ENCODE data around the gene GALNT4.

DNA sequence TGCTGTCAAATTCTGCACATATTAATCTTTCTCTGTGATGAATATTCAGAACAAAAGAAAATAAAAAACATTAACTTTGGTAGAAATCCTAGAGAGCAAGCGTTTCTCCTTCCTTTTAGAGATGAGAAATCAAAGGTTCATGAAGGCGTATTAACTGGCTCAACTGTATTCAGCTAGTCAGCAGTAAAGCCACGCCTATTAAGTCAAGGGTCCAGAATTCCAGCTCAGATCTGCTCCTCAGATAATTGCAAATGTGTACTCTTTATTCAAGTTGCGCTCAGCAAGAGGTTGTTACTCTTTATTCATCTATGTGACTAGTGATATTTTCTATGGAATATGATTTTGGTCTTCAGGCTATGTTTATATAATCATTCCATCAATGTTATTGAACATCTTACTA, 14.3 kb upstream of the GALNT4 start:
- TF ChIP-seq CTCF (IDR thresholded peaks at IDR 0.05) (no peak), EP300 (IDR thresholded peaks at IDR 0.05) (no peak), POLR2AphosphoS5 (IDR thresholded peaks at IDR 0.05) (no peak)
